ENCODE data around the gene TPCN2.
"Not testable (repeated sequence)": the region's sequence is repeated elsewhere in the genome, so short reads cannot be mapped to it uniquely, and the experiment has no call there.

DNA sequence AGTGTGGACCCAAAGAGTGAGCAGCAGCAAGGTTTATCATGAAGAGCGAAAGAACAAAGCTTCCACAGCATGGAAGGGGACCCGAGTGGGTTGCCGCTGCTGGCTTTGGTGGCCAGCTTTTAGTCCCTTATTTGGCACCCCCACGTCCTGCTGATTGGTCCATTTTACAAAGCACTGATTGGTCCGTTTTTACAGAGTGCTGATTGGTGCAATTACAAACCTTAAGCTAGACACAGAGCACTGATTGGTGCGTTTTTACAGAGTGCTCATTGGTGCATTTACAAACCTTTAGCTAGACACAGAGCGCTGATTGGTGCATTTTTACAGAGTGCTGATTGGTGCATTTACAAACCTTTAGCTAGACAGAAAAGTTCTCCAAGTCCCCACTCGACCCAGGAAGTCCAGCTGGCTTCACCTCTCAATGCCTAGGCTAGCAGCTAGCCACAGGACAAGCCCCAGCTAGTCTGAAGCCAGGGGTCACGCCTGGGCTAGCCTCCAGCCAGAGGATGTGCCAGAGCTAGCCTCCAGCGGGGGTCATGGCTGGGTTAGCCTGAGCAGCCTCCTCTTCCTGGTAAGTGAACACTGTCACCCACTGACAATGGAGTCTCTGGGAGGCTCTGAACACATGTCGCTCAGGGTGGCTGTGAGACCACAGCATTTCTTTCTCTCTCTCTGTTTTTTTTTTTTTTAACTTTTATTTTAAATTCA, 100.8 kb downstream of the TPCN2 start:
- TF ChIP-seq CTCF (IDR thresholded peaks at IDR 0.05); POLR2A (IDR thresholded peaks at IDR 0.05; ENCODE audit: low read depth); POLR2AphosphoS5 (IDR thresholded peaks at IDR 0.05): not testable (repeated sequence)

Data from esophagus muscularis mucosa (tissue), 3 donors.